HG03378 (cell line): ENCODE results near the gene CDC16.
A peak's percentile ranks its signal among the peaks of the same experiment; 100 is the strongest.

Source experiments
- ATAC-seq: cut with Tn5 transposase; IDR thresholded peaks from one replicate; pipeline ENCODE4 v1.9.1; 2021; ENCODE audit warnings: mild to moderate bottlenecking, moderate library complexity; ENCODE audit not compliant: unreplicated experiment

CDC16 gene

GRCh38 chr13:114296902-114297301 lies 62.2 kb downstream of the CDC16 start:
- ATAC-seq, result no peak

- no peak for ATAC-seq
Measured at GRCh38 chr13:114298866-114299265, 64.2 kb downstream of the CDC16 start.

GRCh38 chr13:114299604-114300305 lies 65.1 kb downstream of the CDC16 start:
- no peak for ATAC-seq

GRCh38 chr13:114303700-114304327 lies 69.1 kb downstream of the CDC16 start:
- ATAC-seq, result no peak

DNA sequence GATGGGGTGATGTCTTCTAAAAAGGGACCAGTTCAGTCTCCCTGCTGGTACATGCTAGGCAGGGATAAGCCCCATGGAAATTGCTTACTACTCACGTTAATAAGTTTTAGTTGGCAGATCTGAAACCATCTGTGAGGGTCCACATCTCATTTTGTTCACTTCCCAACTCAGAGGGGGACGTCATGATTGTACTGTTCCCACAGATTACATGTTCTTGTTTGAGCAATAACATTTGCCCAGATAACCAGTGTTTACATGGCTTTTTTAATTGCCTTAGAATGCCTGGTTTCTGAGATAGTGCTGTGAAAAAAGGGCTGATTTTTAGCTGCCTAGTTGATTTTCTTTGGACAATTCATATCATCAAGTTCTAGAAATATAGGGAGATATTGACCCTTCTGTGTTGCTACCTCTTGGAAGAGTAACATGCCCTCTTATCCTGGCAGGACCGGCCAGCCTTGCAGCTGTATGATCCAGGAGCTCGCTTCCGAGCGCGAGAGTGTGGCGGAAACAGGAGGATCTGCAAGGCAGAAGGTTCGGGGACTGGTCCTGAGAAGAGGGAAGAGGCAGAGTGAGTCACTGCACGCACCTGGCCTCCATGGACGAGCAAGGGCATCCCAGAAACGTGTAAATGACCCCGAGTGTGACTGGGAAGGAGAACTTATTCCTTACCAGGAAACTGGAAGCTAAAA lies 69.8 kb downstream of the CDC16 start:
- ATAC-seq, result no peak

GRCh38 chr13:114309086-114309485 lies 74.4 kb downstream of the CDC16 start:
- no peak for ATAC-seq

DNA sequence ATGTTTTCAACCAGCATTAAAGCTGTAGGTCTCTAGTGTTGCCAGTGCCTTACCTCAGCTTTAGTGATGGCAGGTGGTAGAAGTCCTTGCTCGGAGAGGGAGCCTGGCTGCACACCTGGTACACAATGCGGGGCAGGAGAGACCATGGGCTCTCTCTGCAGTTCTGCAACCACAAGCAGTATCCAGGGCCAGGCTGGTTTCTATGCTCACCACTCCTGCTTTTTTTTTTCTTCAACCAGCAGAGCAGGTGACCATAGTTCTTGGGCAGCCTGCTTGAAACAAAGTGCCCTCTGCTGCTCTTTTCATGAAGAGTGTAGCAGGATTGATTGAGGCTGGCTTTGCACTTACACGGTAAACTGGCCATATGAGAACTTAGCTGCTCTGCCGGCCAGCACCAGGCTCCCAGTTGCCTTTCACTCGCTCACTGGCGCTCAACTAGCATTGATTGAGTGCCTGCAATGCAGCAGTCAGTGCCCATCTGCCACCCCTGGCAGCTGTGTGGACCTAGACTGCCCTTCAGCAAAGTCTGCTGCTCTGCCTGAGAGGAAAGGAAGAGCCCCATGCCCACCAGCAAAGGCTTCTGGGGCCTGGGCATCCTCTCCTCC lies 75.2 kb downstream of the CDC16 start:
- ATAC-seq, result no peak

DNA sequence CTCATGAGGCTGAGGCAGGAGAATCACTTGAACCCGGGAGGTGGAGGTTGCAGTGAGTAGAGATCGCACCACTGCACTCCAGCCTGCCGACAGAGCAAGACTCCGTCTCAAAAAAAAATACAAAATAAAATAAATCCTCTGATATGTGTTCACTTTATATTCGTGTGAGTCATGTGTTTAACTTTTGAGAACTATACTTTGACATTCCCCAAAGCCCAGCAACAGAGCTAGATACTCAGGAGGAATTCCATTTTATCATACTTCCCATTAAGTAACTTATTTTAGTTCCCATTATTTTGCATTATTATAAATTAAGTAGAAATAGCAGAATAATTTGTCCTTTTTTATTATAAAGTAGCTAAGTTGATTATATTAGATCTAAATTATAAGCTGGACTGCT lies 76.3 kb downstream of the CDC16 start:
- ATAC-seq, result no peak

DNA sequence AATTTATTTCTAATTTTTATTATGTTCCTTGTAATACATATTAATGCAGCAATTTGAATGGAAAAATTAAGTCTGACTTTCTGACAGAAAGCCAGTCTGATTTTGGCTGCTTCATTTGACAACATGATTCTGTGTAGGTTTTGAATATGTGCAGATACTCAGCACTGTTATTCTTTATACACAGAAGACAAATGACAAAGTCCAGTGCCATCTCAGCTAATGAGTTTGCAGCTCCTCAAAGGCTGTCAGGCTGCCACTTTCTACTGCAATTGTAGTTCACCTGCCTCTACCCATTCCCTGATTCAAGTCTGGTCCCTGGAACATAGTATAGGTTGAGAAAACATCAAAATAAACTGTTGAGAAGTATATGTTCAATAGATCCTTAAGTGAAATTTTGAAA lies 76.7 kb downstream of the CDC16 start:
- ATAC-seq, result no peak

- ATAC-seq, result no peak
Measured at GRCh38 chr13:114311908-114312307, 77.2 kb downstream of the CDC16 start.

DNA sequence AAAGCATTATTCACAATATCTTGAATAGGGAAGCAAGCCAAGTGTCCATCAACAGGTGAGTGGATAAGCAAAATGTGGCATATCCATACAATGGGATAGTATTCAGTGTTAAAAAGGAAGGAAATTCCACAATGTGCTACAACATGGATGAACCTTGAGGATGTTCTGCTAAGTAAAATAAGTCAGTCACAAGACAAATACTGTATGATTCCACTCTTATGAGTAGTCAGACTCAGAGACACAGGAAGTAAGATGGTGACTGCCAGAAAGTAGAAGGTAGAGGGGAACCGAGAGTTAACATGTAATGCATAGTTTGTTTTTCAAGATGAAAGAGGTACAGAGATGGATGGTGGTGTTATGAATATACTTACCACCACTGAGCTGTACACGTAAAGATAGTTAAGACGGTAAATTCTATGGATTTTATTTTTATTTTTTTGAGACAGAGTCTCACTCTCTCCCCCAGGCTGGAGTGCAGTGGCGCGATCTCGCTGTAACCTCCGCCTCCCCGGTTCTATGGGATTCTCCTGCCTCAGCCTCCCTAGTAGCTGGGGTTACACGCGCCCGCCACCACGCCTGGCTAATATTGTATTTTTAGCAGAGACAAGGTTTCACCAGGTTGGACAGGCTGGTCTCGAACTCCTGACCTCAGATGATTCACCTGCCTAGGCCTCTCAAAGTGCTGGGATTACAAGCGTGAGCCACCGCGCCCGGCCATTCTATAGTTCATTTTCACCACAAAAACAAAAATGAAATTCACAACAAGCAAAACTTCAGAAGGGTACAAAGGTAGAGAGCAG lies 78.6 kb downstream of the CDC16 start:
- no peak for ATAC-seq

DNA sequence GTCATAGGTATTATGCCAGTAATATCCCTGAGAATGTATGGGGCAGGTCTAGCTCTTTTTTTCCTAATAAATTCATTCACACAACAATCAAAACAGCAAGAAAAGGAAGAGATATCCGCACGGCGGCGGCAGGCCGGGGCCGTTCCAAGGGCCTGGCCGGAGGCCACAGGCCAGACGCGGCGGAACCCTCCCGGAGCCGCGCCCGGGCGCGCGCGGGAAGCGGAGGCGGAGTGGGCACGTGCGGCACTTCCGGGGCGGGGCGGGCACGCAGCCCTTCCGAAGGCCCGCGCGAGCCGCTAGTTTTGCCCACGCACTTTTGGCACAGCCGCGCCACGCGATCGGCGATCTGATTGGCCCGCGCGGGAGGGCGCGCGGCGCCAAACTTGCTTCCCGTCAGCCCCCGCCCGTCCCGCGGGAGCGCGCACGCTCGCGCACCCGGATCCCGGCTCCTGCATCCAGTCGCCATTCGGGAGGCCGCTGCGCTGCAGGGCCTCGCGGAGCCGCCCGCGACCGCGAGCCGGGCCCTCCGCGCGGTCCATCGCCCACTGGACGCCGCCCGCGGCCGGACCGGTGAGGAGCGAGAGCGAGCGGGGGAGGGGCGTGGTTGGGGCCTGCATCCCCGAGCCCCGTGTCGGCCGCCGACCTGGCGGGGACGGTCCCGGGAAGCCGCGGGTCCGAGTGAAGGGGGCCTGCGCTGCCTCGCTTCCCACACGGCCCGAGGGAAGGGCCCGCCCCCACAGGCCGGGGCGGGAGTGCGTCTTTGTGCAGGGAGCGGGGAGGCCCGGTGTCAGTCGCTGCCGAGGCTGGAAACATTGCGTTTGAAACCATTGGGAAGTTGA lies 79.6 kb downstream of the CDC16 start, which contains the start of gene CHAMP1:
Gene CHAMP1, plus strand, starts transcription at position 430 of the 839 bp plus-strand sequence. CDS start 9,340 bp downstream, outside the sequence.
- peak; percentile 56 for ATAC-seq

DNA sequence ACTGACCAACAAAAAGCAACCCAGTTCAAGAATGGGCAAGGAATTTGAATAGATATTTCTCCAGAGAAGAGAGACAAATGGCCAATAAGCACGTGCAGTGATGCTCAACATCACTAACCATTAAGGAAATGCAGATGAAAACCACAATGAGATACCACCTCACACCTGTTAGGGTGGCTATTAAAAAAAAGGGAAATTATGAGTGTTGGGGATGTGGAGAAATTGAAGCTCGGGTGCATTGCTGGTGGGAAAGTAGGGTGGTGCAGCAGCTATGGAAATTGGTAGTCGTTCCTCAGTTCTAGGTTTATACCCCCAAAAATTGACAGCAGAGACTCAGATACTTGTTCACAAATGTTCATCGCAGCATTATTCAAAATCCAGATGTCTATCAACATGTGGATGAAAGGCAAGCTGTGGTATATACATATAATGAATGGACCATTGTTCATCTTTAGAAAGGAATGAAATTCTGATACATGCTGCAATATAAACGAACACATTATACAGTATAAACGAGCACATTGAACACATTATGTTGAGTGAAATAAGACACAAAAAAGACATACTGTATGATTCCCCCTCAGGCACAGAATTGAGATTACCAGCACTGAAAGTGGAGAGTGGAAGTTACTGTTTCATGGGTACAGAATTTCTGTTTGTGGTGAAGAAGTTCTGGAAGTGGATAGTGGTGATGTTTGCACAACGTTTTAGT lies 80.5 kb downstream of the CDC16 start:
- peak; percentile 19 for ATAC-seq

DNA sequence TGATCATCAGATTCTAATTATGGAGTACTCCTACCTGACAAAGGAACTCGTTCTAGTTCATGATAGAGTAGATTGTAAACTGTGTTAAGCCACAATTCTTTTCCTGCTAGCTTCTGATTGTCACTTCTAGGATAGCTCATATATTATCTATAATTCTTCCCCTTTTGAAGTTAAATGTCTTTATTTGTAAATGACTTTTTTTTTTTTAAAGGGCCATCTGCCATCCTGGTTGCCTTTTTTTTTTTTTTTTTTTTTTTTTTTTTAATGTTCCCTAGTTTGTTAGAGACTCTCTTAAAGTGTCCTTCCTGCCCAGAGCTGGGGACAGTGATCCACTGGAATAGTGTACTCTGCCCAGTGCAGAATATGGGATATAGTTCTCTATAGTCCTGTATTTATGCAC lies 83.9 kb downstream of the CDC16 start:
- ATAC-seq, result no peak

- ATAC-seq, result no peak
Measured at GRCh38 chr13:114319441-114319913, 84.8 kb downstream of the CDC16 start.

GRCh38 chr13:114320065-114320464 lies 85.4 kb downstream of the CDC16 start:
- ATAC-seq, result no peak

DNA sequence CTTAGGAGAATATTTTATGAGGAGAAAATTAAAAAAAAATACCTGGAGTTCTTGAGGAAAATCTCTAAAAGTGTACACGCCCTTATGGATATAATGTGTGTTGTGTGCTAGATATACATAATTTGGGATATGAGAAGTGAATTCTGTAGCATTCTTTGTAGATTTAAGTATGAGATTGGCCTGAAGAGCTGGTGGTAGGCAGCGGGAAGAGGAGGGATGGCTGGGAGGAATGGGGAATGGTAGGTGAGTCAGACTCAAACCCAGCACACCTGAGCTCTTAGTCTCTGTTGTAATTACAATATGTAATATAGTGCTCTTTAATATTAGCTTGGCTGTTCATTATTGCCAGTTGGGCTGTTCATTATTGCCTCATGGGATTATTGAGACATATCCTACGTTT lies 86.6 kb downstream of the CDC16 start:
- no peak for ATAC-seq
